Stimulated activated CD8-positive, alpha-beta memory T cell treated with anti-CD3 and anti-CD28 coated beads, Interleukin-15, amount 100 ng/mL, for 48 hours (primary cell): ENCODE results near the gene TP53TG3D.
"Not testable (repeated sequence)": the region's sequence is repeated elsewhere in the genome, so short reads cannot be mapped to it uniquely, and the experiment has no call there.

Experiments used
- DNase-seq, 2 donors: peaks; one replicate each; pipeline ENCODE4 v3.0.0-alpha.2; 2020; ENCODE audit warnings: low read depth in 2 of 2

The TP53TG3D gene, protein sequence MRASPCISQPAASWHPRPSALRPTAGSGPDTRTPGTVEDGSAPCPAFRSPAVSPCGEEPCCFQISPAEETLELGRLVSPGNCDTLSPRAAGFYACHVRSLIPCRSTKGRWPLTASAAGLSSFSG

DNA sequence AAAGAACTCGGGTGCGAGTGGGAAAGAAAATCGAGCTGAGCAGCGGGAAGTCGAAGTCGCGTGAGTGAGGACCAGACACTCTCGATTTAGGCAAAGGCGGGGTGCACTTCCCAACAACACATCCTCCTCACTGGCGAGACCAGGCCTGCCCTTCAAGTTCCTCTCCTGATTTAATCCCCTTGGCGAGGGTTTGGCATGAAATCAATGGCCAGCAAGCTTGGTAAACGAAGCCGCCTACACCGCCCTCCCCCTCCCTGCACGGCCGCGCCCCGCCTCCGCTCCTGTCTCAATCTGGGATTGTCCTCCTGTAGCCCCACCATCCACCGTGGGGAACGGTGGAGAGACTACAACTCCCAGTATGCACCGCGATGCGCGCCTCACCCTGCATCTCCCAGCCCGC is at the start of gene TP53TG3D:
TP53TG3D (plus strand) TSS at position 301 of the 400 bp plus-strand sequence; CDS start at position 369, 68 bp downstream.
- DNase-seq = not testable (repeated sequence)

DNA sequence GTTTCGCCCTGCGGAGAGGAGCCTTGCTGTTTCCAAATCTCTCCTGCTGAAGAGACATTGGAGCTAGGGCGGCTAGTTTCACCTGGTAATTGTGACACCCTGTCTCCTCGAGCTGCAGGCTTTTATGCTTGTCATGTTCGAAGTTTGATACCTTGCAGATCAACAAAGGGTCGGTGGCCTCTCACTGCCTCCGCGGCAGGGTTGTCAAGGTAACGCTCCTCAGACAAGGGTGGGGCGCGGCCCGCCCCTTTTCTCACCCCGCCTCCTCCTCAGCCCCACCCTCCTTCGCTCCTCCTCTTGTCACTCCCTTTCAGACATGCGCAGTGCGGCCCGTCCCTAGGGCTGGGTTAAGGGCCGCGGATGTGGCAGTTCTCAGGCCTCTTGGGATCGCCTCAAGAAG is 421 bp downstream of the TP53TG3D start:
- DNase-seq = peak in 1 of 2 donors; percentile 25

DNA sequence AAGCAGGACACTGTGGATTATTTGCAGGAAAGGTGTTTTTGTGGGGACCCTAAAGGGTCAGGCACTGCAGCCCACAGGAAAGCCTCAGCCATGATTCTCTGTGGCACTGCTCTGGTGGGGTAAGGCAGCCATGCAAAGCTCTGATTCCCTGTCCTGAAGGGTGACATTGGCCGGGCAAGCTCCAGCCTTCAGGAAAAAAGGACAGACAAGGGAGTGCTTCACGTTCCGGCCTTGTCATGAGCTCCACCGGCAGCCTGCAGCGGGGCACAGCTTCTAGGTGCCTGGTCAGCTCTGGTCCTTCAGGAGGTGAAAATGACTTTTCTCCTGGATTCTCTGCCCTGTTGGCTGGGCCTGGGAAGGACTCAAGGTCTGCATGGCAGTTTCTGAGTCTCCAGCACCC is 8.4 kb downstream of the TP53TG3D start:
- DNase-seq = not testable (repeated sequence)

DNA sequence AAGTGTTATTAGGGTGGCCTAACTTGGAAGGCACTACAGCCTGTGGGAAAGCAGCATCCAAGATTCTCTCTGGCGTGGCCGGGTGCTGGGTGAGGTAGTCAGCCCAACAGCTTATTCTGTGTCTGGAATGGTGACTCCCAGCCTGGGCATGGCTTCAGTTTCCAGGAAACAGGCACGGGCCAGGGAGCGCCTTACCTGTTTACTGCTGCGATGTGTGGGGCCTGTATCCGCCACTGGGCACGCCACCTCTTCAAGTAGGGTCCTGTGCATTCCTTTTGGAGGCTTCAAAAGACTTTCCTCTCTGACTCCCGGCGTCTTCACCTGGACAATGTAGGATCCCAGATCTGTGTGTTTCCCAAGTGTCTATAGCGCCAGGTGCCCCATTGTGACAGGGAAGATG is 10.5 kb downstream of the TP53TG3D start:
- not testable (repeated sequence) for DNase-seq

DNA sequence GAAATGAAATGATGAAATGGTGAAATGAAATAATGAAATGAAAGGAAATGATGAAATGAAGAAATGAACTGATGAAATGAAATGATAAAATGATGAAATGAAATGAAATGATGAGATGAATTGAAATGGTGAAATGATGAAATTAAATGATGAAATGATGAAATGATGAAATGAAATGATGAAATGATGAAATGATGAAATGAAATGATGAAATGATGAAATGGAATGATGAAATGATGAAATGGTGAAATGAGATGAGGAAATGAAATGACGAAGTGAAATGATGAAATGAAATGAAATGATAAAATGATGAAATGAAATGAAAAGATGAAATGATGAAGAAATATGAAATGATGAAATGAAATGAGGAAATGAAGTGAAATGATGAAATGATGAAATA is 28.8 kb downstream of the TP53TG3D start:
- not testable (repeated sequence) for DNase-seq

DNA sequence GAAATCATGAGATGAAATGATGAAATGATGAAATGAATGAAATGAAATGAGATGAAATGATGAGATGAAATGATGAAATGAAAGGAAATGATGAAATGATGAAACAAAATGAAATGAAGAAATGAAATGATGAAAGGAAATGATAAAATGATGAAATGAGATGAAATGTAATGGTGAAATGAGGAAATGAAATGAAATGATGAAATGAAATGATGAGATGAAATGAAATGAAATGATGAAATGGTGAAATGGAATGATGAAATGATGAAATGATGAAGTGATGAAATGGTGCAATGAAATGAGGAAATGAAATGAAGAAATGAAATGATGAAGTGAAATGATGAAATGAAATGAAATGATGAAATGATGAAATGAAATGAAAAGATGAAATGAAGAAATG is 29.9 kb downstream of the TP53TG3D start:
- not testable (repeated sequence) for DNase-seq

DNA sequence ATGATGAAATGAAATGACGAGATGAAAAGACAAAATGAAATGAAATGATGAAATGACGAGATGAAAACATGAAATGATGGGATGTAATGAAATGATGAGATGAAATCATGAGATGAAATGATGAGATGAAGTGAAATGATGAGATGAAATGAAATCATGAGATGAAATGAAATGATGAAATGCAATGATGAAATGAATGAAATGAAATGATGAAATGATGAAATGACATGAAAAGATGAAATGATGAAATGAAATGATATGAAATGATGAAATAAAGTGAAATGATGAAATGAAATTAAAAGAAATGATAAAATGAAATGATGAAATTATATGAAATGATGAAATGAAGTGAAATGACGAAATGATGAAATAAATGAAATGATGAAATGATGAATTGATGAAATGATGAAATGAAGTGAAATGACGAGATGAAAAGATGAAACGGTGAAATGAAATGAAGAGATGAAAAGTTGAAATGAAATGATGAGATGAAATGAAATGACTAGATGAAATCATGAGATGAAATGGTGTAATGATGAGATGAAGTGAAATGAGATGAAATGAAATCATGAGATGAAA is 30.9 kb downstream of the TP53TG3D start:
- not testable (repeated sequence) for DNase-seq

DNA sequence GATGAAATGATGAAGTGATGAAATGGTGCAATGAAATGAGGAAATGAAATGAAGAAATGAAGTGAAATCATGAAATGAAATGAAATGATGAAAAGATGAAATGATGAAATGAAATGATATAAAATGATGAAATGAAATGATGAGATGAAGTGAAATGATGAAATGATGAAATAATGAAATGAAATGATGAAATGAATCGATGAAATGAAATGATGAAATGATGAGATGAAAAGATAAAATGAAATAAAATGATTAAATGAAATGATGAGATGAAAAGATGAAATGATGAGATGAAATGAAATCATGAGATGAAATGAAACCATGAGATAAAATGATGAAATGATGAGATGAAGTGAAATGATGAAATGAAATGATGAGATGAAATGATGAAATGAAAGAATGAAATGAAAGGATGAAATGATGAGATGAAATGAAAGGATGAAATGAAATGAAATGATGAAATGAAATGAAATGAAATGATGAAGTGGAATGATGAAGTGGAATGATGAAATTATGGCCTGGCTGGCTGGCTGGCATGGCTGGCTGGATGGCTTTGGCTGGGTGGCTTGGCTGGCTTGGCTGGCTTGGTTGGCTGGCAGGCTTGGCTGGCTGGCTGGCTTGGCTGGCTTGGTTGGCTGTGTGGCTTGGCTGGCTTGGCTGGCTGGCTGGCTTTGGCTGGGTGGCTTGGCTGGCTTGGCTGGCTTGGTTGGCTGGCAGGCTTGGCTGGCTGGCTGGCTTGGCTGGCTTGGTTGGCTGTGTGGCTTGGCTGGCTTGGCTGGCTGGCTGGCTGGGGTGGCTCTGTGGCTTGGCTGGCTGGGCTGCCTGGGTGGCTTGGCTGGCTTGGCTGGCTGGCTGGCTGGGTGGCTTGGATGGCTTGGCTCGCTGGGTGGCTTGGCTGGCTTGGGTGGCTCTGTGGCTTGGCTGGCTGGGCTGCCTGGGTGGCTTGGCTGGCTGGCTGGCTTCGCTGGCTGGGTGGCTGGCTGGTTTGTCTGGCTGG is 32.0 kb downstream of the TP53TG3D start:
- DNase-seq = not testable (repeated sequence)

DNA sequence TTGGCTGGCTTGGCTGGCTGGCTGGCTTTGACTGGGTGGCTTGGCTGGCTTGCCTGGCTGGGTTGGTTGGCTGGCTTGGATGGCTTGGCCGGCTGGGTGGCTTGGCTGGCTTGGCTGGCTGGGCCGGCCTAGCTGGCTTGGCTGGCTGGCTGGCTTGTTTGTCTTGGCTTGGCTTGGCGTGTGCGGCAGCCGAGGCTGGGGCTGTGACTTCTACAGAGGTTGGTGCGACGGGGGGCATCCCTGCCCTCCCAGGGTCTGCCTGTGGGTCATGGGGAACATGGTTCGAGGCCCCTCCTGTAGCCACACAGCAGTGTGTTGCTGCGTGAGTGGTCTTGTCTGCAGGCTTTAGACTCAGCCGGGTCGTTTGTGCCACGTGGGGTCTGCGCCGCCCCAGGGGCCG is 33.1 kb downstream of the TP53TG3D start:
- not testable (repeated sequence) for DNase-seq

DNA sequence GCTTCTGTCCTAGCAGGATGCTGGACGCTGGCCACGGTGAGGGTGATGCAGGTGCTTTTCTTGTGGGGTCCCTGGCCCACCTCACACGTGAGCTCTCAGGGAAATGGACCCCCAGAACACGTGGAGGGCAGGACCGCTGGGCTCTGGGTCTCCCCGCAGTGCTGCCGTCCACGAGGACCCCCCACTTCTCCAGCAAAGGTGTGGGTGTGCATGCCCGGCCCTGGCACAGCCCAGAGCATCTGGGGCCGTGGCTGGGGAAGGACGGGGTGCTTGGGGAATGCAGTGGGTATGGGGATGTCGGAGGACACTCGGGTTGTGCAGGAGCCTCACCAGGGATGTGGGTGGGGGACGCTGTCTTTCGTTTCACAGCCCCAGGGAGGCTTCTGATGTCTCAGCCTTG is 34.7 kb downstream of the TP53TG3D start:
- DNase-seq = not testable (repeated sequence)

DNA sequence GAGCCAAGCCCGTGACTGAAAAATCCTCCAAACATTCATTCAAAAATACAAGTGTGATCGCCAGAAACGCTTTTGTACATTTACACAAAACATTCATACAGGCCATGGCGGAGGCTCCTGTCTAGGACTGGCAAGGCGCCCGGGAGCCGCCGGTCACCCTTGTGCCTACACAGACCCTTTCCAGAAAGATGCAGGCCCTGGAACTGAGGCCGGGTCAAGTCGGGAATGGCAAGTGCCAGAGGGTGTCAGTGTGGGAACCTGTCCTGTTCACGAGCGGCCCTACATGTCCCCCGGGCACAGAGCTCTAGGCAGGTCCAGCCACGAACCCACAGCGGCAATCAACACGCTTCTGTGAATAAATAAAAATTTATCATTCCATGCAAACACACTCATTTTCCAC is 36.1 kb downstream of the TP53TG3D start:
- not testable (repeated sequence) for DNase-seq

DNA sequence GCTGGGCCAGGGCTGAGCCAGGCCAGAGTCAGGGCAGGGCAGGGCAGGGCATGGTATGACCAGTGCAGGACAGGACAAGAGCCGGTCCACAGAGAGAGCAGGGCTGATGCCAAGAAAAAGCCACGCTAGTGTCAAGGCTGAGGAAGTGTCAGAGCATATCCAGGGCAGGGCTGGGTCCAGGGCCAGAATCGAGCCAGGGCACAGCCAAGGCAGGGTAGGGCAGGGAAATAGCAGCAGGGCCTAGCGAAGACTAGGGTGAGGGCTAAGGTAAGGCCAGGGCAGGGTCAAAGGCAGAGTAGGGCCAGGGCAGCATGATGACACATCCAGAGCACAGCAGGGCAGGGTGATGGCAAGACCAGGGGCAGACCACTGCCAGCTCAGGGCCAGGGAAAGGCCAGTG is 49.7 kb downstream of the TP53TG3D start:
- DNase-seq = not testable (repeated sequence)
